22Rv1 (cell line): ENCODE data around the gene ZBTB40.

ENCODE experiments used
- ZFX ChIP-seq: fragments of 450-650 bp; IDR thresholded peaks from 2 replicates; pipeline ENCODE4 v1.6.1; 2017; ENCODE audit warnings: antibody characterized with exemption, borderline replicate concordance
- TF ChIP-seq, protein P1 (sequence below): fragments of 450-650 bp; IDR thresholded peaks from 2 replicates; pipeline ENCODE4 v1.5.1; 2017; ENCODE audit warnings: mild to moderate bottlenecking

GRCh38 chr1:22489823-22490222, 38.2 kb downstream of the ZBTB40 start:
- TF ChIP-seq, protein P1, sequence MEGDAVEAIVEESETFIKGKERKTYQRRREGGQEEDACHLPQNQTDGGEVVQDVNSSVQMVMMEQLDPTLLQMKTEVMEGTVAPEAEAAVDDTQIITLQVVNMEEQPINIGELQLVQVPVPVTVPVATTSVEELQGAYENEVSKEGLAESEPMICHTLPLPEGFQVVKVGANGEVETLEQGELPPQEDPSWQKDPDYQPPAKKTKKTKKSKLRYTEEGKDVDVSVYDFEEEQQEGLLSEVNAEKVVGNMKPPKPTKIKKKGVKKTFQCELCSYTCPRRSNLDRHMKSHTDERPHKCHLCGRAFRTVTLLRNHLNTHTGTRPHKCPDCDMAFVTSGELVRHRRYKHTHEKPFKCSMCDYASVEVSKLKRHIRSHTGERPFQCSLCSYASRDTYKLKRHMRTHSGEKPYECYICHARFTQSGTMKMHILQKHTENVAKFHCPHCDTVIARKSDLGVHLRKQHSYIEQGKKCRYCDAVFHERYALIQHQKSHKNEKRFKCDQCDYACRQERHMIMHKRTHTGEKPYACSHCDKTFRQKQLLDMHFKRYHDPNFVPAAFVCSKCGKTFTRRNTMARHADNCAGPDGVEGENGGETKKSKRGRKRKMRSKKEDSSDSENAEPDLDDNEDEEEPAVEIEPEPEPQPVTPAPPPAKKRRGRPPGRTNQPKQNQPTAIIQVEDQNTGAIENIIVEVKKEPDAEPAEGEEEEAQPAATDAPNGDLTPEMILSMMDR = no peak
- TF ChIP-seq ZFX = no peak
